ENCODE measurements around the gene SMARCC2.

The SMARCC2 gene

GRCh38 chr12:56157201-56158028, 31.9 kb downstream of the SMARCC2 start (continued):
- TF ChIP-seq ZNF639 (tag by site-specific recombination; IDR thresholded peaks at IDR 0.05) (no peak), AEBP2 (tag by site-specific recombination; IDR thresholded peaks at IDR 0.05; ENCODE audit: borderline replicate concordance) (no peak), EGR2 (tag by site-specific recombination; IDR thresholded peaks at IDR 0.05; ENCODE audit: low read depth) (peak; percentile 44; the same call in 1 of the 2 replicates), ZNF121 (tag by site-specific recombination; IDR thresholded peaks at IDR 0.05) (peak; percentile 83), ZNF792 (tag by site-specific recombination; IDR thresholded peaks at IDR 0.05) (no peak), ZNF239 (tag by site-specific recombination; IDR thresholded peaks at IDR 0.05) (no peak), PRDM1 (tag by site-specific recombination; IDR thresholded peaks at IDR 0.05) (peak; percentile 96), ZSCAN18 (tag by site-specific recombination; IDR thresholded peaks at IDR 0.05) (no peak), SP3 (tag by site-specific recombination; IDR thresholded peaks at IDR 0.05) (peak; percentile 30; the same call in 1 of the 2 replicates), ZBTB49 (tag by site-specific recombination; IDR thresholded peaks at IDR 0.05; ENCODE audit: low read depth) (no peak), ZNF2 (tag by site-specific recombination; IDR thresholded peaks at IDR 0.05) (no peak; the same call in none of the 2 replicates), MYNN (tag by site-specific recombination; IDR thresholded peaks at IDR 0.05; ENCODE audit: borderline replicate concordance) (peak; percentile 60; the same call in 1 of the 2 replicates), ZNF585B (tag by site-specific recombination; IDR thresholded peaks at IDR 0.05) (no peak), ZSCAN16 (tag by site-specific recombination; IDR thresholded peaks at IDR 0.05) (no peak), TCF7L2 (IDR thresholded peaks at IDR 0.05; ENCODE audit: borderline replicate concordance, low read depth, low read length) (no peak), ZNF449 (tag by site-specific recombination; IDR thresholded peaks at IDR 0.05) (0 out of 2 replicates have a peak, but pooled peaks have one; percentile 35), SCRT2 (tag by site-specific recombination; IDR thresholded peaks at IDR 0.05) (0 out of 2 replicates have a peak, but pooled peaks have one; percentile 30), ZNF114 (tag by site-specific recombination; IDR thresholded peaks at IDR 0.05) (no peak), ZNF366 (tag by site-specific recombination; conservative IDR thresholded peaks at IDR 0.05) (peak; percentile 70), ZNF280C (tag by site-specific recombination; IDR thresholded peaks at IDR 0.05) (no peak), ZFP37 (tag by site-specific recombination; IDR thresholded peaks at IDR 0.05) (peak; percentile 35; the same call in 1 of the 2 replicates), ZNF112 (tag by site-specific recombination; IDR thresholded peaks at IDR 0.05) (no peak), ZNF133 (tag by site-specific recombination; IDR thresholded peaks at IDR 0.05) (no peak), ZNF426 (tag by site-specific recombination; IDR thresholded peaks at IDR 0.05) (no peak), ZNF37A (tag by site-specific recombination; IDR thresholded peaks at IDR 0.05) (no peak), HOXA7 (CRISPR knock-in tag; IDR thresholded peaks at IDR 0.05; ENCODE audit: borderline replicate concordance) (no peak), GLI2 (tag by site-specific recombination; IDR thresholded peaks at IDR 0.05; ENCODE audit: borderline replicate concordance, low read depth) (no peak), ZNF843 (tag by site-specific recombination; IDR thresholded peaks at IDR 0.05) (no peak), KLF9 (tag by site-specific recombination; IDR thresholded peaks at IDR 0.05; ENCODE audit: low read depth) (0 out of 2 replicates have a peak, but pooled peaks have one; percentile 37), ZNF24 (tag by site-specific recombination; IDR thresholded peaks at IDR 0.05) (no peak)

Measured in HEK293 (cell line).